Kidney (tissue), 14 donors: ENCODE measurements around the gene RPL38. TPM values are rescaled to one million over a fixed set of nuclear protein-coding genes. Genes with fewer than 3 reads are reported as not detected.

ENCODE experiments used
- DNase-seq, 5 donors: peaks; one replicate each; pipeline ENCODE4 v3.0.0-alpha.2; 2013 to 2020
- FAIRE-seq: peaks from 2 replicates; lab custom pipeline; 2012; peaks lifted over from hg19 to GRCh38; lab: Jason Lieb, UNC
- H3K27ac ChIP-seq, 2 donors: one replicate each; pipeline ENCODE4 v1.7.0; 2013; ENCODE audit warnings: low read depth in 2 of 2, low read length in 2 of 2, inconsistent platforms in 1 of 2
- H3K27me3 ChIP-seq: one replicate; pipeline ENCODE4 v1.7.1; 2013; ENCODE audit warnings: low read length, inconsistent platforms; ENCODE audit not compliant: control insufficient read depth, insufficient read depth
- H3K36me3 ChIP-seq, 3 donors: one replicate each; pipeline versions ENCODE4 v1.7.0 to v1.7.1; 2013; ENCODE audit warnings: low read length in 3 of 3, control low read depth in 1 of 3, inconsistent platforms in 1 of 3; ENCODE audit not compliant: insufficient read depth in 3 of 3, control insufficient read depth in 2 of 3
- H3K4me1 ChIP-seq, 3 donors: one replicate each; pipeline versions ENCODE4 v1.7.0 to v1.7.1; 2013; ENCODE audit warnings: low read length in 3 of 3, inconsistent platforms in 1 of 3, low read depth in 1 of 3; ENCODE audit not compliant: control insufficient read depth in 2 of 3, insufficient read depth in 2 of 3
- H3K4me3 ChIP-seq, 3 donors: one replicate each; pipeline versions ENCODE4 v1.7.0 to v1.8.1; 2013; ENCODE audit warnings: low read length in 3 of 3, control low read depth in 1 of 3, inconsistent platforms in 1 of 3
- H3K9ac ChIP-seq, 3 donors: one replicate each; pipeline versions ENCODE4 v1.7.0 to v1.7.1; 2013; ENCODE audit warnings: low read length in 3 of 3, control low read depth in 1 of 3, inconsistent platforms in 1 of 3
- H3K9me3 ChIP-seq, 3 donors: one replicate each; pipeline versions ENCODE4 v1.7.0 to v1.7.1; 2013; ENCODE audit warnings: low read length in 3 of 3, control low read depth in 1 of 3, inconsistent platforms in 1 of 3; ENCODE audit not compliant: control insufficient read depth in 2 of 3, insufficient read depth in 1 of 3
- CTCF ChIP-seq: IDR thresholded peaks from 3 replicates; pipeline ENCODE4 v1.5.1; 2012; ENCODE audit warnings: mild to moderate bottlenecking, moderate library complexity, borderline replicate concordance; ENCODE audit not compliant: insufficient read depth; ENCODE audit errors: extremely low read depth
- intact Hi-C: fragments of 100-400 bp; cut with DNase I; formaldehyde crosslinking; loops from one replicate; pipeline ENCODE4 v1.11.1; 2022
- polyA plus RNA-seq: library from polyadenylated mRNA; stranded (reverse); fragments of 350-450 nt; fragmentation: Illumina TruSeq; extraction: RNeasy Lipid Tissue Mini Kit (QIAGEN cat#74804); gene quantifications from one replicate; pipeline ENCODE4 v1.2.3, GENCODE V29; 2014; ENCODE audit warnings: low read depth, low replicate concordance; ENCODE audit not compliant: insufficient read depth
- total RNA-seq: library from RNA; stranded (reverse); fragmentation: NEBNext Ultra II Directional; extraction: Animal tissue kit (Norgen Biotek cat#: 25700); gene quantifications from one replicate; pipeline ENCODE4 v1.2.1, GENCODE V29; 2021
- donor health status: control.
- donor health status: control.
- donor health status: control.
- donor health status: control.
- donor health status: control.
- donor health status: DM: yes; HTN: yes; CAD: no.
- donor health status: Normal renal cell carcinoma (clear cell type).

Gene RPL38
- total and polyA plus RNA-seq, 2 donors from 2014 or later: 664 to 1,966 TPM

DNA sequence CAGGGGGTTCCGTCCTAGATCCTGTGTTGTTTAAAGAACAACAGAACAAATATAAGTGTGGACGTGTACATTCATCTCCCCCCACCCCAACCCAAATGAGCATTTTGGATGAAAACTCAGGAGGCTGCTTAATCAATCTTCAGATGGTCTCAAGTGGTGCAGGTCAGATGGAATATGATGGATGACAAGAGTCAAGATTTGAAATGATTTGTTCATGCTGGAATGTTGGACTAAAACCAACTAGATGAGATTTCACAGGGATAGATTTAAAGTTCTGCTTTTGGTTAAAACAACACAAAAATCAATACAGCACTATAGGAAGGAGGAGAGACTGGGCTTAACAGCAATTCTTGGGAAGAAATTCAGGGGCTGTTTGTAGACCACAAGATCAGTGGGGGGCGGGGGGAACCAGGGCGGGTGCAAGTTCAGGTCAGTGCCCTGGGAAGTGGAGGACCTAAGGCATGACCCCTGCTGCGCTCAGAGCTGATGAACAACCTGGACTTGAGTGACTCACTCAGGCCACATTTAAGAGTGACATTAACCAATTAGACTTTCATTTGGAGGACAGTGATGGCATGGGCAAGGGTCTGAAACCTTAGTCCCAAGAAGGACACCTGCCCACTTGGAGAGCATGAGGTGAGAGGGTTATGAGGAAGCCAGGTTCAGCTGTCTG is 25.0 kb downstream of the RPL38 start:
- no peaks in the 10 kb centered on the region for H3K4me1 ChIP-seq
- H3K27me3 ChIP-seq: no peaks in the 10 kb centered on the region
- TF ChIP-seq CTCF: no peak
- H3K27ac ChIP-seq: no peak overlapping the region
- H3K4me3 ChIP-seq: no peak overlapping the region
- intact Hi-C loops: no loop called here
- no peak overlapping the region for H3K9ac ChIP-seq
- H3K9me3 ChIP-seq: no peaks in the 10 kb centered on the region
- no peak for DNase-seq
- H3K36me3 ChIP-seq: no peaks in the 10 kb centered on the region
- FAIRE-seq: no peak

- Histone ChIP-seq H3K27me3 (no peaks in the 10 kb centered on the region), H3K4me3 (no peak overlapping the region), H3K4me1 (no peaks in the 10 kb centered on the region), H3K36me3 (no peaks in the 10 kb centered on the region), H3K9ac (no peak overlapping the region), H3K9me3 (no peaks in the 10 kb centered on the region), H3K27ac (no peak overlapping the region)
- DNase-seq (no peak), FAIRE-seq (no peak)
- intact Hi-C loops: no loop called here
- no peak for TF ChIP-seq CTCF
These were observed 27.4 kb downstream of the RPL38 start for GRCh38 chr17:74230896-74231295.

DNA sequence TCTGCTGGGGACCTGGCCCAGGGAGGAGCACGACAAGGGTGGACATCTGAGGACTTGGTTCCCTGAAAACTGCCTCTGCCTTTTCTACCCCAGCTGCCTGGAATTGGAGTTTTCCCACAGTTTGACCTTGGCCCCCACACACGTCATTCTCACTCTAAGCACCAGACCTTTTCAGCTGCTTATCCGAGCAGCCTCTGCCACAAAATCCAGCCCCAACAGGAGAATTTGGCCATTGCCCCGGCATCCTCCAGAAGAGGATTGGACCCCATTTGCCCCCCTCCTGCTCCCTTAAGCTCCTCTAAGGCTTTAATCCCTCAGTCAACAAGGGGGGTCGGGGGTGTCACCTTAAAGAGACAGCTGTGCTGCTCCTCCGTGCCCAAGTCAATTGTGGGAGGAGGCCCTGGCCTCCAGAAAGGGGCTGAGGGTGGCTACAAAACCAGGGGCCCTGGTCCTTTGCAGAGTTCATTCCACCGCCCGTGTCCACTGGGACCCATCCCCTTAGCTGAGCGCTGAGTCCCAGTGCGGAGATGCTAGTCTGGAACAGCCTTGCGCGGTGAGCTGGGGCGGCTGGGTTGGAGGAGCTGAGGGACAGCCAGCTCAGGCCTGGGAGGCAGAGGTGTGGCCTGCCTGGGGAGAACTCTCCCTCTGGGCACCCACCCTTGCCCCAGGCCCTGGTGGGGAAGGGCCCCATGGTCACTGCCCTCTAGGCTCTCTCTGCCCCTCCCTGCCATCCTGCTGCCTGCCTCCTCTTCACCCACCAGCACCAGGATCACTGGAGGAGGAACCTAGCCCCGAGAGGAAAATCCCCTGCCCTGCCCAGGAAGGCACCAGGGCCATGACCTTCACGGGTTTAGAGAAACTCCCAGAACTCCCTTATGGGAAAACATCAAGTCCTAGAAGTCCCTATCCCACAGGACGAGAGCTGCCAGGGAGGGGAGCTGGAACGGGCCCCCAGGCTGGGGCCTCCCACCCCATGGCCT is 28.7 kb downstream of the RPL38 start:
- DNase-seq (no peak), FAIRE-seq (no peak)
- Histone ChIP-seq H3K27ac (no peak overlapping the region), H3K36me3 (no peaks in the 10 kb centered on the region), H3K9ac (no peak overlapping the region), H3K4me3 (no peak overlapping the region), H3K9me3 (no peaks in the 10 kb centered on the region), H3K4me1 (no peaks in the 10 kb centered on the region), H3K27me3 (no peaks in the 10 kb centered on the region)
- TF ChIP-seq CTCF: no peak
- intact Hi-C loops: no loop called here
